Activated naive CD8-positive, alpha-beta T cell (primary cell): ENCODE results near the gene SLC7A1.

Source experiments
- H3K27ac Mint-ChIP-seq: one replicate; pipeline ENCODE4 v1.8.0; 2021; ENCODE audit warnings: mixed read lengths
- H3K27me3 Mint-ChIP-seq: one replicate; pipeline ENCODE4 v1.8.0; 2021; ENCODE audit warnings: mixed read lengths
- H3K36me3 Mint-ChIP-seq: one replicate; pipeline ENCODE4 v1.8.0; 2021; ENCODE audit warnings: mixed read lengths
- H3K4me1 Mint-ChIP-seq: one replicate; pipeline ENCODE4 v1.8.0; 2021; ENCODE audit warnings: low read depth, mixed read lengths
- H3K4me3 Mint-ChIP-seq: one replicate; pipeline ENCODE4 v1.8.0; 2021; ENCODE audit warnings: mild to moderate bottlenecking, mixed read lengths
- H3K9me3 Mint-ChIP-seq: one replicate; pipeline ENCODE4 v1.8.0; 2021; ENCODE audit warnings: low read depth, mixed read lengths

The SLC7A1 gene

DNA sequence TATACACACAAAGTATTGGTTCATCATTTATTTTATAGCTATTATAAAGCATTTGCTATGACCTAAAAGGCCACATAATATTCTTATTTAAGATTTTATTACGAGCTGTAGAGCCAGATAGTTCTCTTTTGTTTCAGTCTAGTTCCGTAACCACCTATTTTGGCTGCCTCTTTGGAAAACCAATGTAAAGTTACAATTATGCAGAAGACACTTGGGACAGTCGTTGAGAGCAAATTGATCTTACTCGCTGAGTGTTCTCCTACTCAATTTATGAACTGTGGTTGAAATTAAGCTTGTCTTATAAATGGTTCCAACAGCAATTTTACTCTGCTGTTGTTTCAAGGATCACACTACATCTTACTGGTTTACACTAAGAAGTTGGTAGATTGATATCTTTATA is 122.3 kb downstream of the SLC7A1 start:
- no peaks in the 10 kb centered on the region for H3K36me3 Mint-ChIP-seq
- peaks cover 9% of the 10 kb centered on the region for H3K27me3 Mint-ChIP-seq
- H3K27ac Mint-ChIP-seq = no peak overlapping the region
- H3K9me3 Mint-ChIP-seq = no peaks in the 10 kb centered on the region
- H3K4me3 Mint-ChIP-seq = no peak overlapping the region
- H3K4me1 Mint-ChIP-seq = no peaks in the 10 kb centered on the region

DNA sequence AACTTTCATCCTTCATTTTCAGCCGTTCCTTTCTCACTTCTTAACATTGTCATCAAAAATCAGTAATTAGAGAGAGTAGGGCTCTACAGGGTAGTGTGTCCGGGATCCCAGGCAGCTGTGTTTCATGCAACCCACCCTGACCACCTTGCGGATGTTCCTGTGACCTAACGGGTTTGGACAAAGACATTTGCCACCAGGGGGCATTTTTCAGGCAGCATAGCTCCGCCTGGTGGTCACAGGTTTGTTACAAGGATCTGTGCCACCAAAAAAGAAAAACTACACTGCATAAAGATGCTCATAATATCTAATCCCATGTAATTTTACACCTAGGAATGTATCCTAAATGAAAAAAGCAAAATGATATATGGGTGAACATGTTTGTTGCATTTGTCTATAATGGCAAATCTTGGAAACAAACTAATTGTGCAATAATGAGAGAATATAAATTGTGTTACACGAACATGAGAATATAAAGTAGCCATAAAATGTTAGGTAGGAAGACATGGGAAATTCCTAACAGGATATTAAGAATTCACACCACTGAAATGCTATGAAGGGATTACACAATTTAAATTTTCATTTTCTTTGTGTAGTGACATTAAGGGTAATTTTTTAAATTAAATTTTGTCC is 123.0 kb downstream of the SLC7A1 start:
- Mint-ChIP-seq H3K27me3 (peaks cover 9% of the 10 kb centered on the region), H3K4me3 (no peak overlapping the region), H3K27ac (no peak overlapping the region), H3K4me1 (no peaks in the 10 kb centered on the region), H3K9me3 (no peaks in the 10 kb centered on the region), H3K36me3 (no peaks in the 10 kb centered on the region)

DNA sequence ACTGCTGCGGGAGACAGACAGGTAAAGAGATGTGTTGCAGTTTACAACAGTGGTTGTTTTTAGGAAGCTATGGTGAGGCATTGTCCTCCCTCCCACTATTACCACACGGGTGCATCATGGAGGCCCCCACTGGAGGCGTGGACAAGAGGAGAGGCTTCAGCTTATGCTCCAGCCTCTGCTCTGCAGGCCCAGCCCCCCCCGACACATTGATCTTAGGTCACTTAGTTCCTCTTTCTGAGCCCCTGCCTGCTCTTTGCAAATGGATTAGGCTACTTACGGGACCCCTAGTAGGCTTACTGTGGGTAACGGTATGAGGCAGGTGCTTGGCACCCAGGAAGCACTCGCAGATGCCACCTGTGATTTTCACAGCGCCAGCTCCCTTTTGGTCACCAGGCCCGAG is 123.9 kb downstream of the SLC7A1 start:
- Mint-ChIP-seq H3K4me3 (no peak overlapping the region), H3K27me3 (peaks cover 4% of the 10 kb centered on the region), H3K4me1 (no peaks in the 10 kb centered on the region), H3K9me3 (no peaks in the 10 kb centered on the region), H3K27ac (no peak overlapping the region), H3K36me3 (no peaks in the 10 kb centered on the region)

DNA sequence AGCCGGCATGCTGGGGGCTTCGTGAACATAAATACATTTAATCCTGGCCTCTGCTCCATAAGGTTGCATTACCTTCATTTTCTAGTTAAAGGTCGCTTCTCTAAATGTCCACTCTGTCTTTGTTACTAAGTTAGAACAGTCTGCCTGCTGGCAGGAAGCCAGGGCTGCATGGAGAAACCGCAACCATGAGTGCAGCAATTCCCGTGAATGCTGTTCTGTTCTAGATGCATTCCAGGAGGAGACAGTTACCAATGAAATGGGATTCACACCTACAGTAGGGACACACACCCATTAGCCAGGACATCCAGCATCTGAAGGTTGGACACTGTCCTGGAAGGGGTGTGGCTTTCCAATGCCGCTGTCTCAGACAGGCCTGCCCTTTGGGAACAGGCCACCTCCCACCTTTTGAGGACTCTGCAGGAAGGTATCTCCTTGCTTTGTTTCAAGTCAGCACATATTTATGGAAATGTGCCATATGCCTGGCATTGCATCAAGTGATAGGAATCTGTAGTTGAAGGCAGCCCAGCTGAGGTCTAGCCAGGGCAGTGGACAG is 129.7 kb downstream of the SLC7A1 start:
- H3K36me3 Mint-ChIP-seq = no peaks in the 10 kb centered on the region
- no peaks in the 10 kb centered on the region for H3K9me3 Mint-ChIP-seq
- H3K27me3 Mint-ChIP-seq = peaks cover 2% of the 10 kb centered on the region
- no peaks in the 10 kb centered on the region for H3K4me1 Mint-ChIP-seq
- no peak overlapping the region for H3K4me3 Mint-ChIP-seq
- no peak overlapping the region for H3K27ac Mint-ChIP-seq

DNA sequence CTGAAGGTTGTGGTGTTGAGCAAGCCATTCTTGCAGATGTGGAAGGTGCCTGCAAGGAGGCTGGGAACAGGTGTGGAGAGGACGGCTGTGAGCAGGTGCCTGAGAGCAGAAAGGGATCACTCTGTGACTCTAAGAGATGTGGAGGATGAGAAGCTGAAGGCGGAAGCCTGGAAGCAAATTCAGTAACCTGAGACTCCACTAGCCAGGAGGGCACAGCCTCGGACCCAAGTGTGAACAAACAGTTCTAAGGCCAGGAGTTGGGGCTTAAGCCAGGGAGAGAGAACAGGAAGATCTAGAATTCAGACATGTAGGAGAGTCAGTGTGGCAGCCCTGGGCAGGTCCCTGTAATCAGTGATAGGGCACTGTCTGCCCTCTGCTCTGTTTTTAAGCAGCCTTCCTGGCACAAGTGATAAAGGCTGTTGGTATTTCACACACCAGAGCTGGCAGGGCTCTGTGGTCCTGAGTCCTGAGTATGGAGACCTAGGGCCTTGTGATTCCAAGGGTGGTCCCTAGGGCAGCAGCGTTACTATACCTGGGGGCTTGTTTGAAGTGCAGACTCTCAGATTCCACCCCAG is 131.3 kb downstream of the SLC7A1 start:
- peaks cover 9% of the 10 kb centered on the region for H3K27me3 Mint-ChIP-seq
- H3K27ac Mint-ChIP-seq = no peak overlapping the region
- H3K36me3 Mint-ChIP-seq = peaks cover 2% of the 10 kb centered on the region
- no peak overlapping the region for H3K4me3 Mint-ChIP-seq
- no peaks in the 10 kb centered on the region for H3K4me1 Mint-ChIP-seq
- no peaks in the 10 kb centered on the region for H3K9me3 Mint-ChIP-seq

DNA sequence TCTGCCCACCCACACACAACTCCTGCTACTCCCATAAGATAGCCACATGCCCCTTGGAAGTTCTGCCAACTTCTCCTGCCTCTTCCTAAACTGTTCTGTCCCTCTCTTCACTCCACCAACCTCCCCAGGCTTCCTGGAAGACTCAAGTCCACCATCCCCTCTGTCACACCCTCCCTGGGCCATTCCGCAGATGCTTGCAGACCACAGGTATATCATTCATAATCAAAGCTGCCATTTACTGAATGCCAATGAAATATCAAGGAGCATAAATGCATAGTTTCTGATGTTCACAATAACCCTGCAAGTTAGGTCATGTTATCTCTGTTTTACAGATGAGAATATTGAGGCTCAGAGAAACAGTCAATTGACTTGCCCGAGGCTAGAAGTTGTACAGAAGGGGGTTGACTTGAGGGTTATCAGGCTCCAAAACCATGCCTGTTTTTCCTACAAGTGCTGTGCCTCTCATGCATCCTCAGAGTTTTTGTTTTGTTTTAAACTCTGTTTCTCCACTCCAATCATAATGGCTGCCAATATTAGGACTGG is 135.6 kb downstream of the SLC7A1 start:
- Mint-ChIP-seq H3K27ac (no peak overlapping the region), H3K4me1 (no peaks in the 10 kb centered on the region), H3K4me3 (no peak overlapping the region), H3K27me3 (peaks cover 13% of the 10 kb centered on the region), H3K36me3 (peaks cover 2% of the 10 kb centered on the region), H3K9me3 (no peaks in the 10 kb centered on the region)
